Measurements from ENCODE around the gene KIF2A.

- no peak for TF ChIP-seq SP1 (IDR thresholded peaks at IDR 0.05)
- TF ChIP-seq ELF4 (IDR thresholded peaks at IDR 0.05): no peak
- no peak for TF ChIP-seq BHLHE40 (IDR thresholded peaks at IDR 0.05; ENCODE audit: borderline replicate concordance)
- TF ChIP-seq HDGF (IDR thresholded peaks at IDR 0.05; ENCODE audit: borderline replicate concordance): no peak
- TF ChIP-seq SUZ12 (IDR thresholded peaks at IDR 0.05): no peak
- no peak for TF ChIP-seq FOXA1 (IDR thresholded peaks at IDR 0.05)
- no peak for TF ChIP-seq FOXM1 (IDR thresholded peaks at IDR 0.05; ENCODE audit: borderline replicate concordance)
- TF ChIP-seq FOXK2 (IDR thresholded peaks at IDR 0.05): no peak
Measured at GRCh38 chr5:62385131-62385530, 79.1 kb downstream of the KIF2A start.
